Gastrocnemius medialis (tissue), 4 donors: ENCODE data around the gene FAS. TPM values are rescaled to one million over a fixed set of nuclear protein-coding genes. Genes with fewer than 3 reads are reported as not detected.
"Not testable (repeated sequence)": the region's sequence is repeated elsewhere in the genome, so short reads cannot be mapped to it uniquely, and the experiment has no call there.

Experiments
- ATAC-seq, 2 donors: fragments of 150-250 bp; one replicate each; pipeline ENCODE4 v1.9.1; 2016
- DNase-seq, 2 donors: peaks; one replicate each; pipeline ENCODE4 v3.0.0-alpha.2; 2019
- H3K27ac ChIP-seq, 4 donors: fragments of 200-600 bp; sonication (generic); 1 replicate in 1 of 4; 2 replicates in 3 of 4; pipeline ENCODE4 v1.5.1; 2016 to 2018; ENCODE audit warnings: mild to moderate bottlenecking in 2 of 4, moderate library complexity in 1 of 4
- H3K27me3 ChIP-seq, 3 donors: fragments of 200-600 bp; sonication (generic) in 2 of 3; 1 replicate in 1 of 3; 2 replicates in 2 of 3; pipeline versions ENCODE4 v1.5.1 to v1.6.0; 2016 to 2019; ENCODE audit warnings: mild to moderate bottlenecking in 1 of 3, moderate library complexity in 1 of 3
- H3K36me3 ChIP-seq, 2 donors: fragments of 200-600 bp; sonication (generic) in 1 of 2; one replicate each; pipeline ENCODE4 v1.5.1; 2017 to 2018
- H3K4me1 ChIP-seq, 2 donors: fragments of 200-600 bp; sonication (generic) in 1 of 2; one replicate each; pipeline ENCODE4 v1.5.1; 2016 to 2017; ENCODE audit warnings: mild to moderate bottlenecking in 2 of 2
- H3K4me3 ChIP-seq, 4 donors: fragments of 200-600 bp; sonication (generic) in 3 of 4; 1 replicate in 1 of 4; 2 replicates in 3 of 4; pipeline ENCODE4 v1.5.1; 2016 to 2019; ENCODE audit warnings: mild to moderate bottlenecking in 2 of 4
- H3K9me3 ChIP-seq, 3 donors: fragments of 200-600 bp; sonication (generic) in 2 of 3; 1 replicate in 1 of 3; 2 replicates in 2 of 3; pipeline ENCODE4 v1.5.1; 2016 to 2019
- CTCF ChIP-seq, 5 experiments: fragments of 450-650 bp in 3 of 5; fragments of 200-600 bp in 2 of 5; sonication (generic) in 2 of 5; IDR thresholded peaks in 4 of 5; conservative IDR thresholded peaks in 1 of 5; 1 replicate in 4 of 5; 2 replicates in 1 of 5; pipeline ENCODE4 v1.5.1; 2016 to 2019; ENCODE audit warnings: antibody characterized with exemption in 5 of 5, mild to moderate bottlenecking in 3 of 5, moderate library complexity in 3 of 5
- POLR2A ChIP-seq, 2 donors: fragments of 450-650 bp; IDR thresholded peaks; one replicate each; pipeline ENCODE4 v1.6.1; 2017; ENCODE audit warnings: antibody characterized with exemption in 2 of 2, mild to moderate bottlenecking in 2 of 2, moderate library complexity in 2 of 2
- in situ Hi-C, 4 donors: fragments of 200-750 bp; cut with MboI; loops; one replicate each; pipeline versions ENCODE4 v1.15.0 to v1.8.0; 2017; ENCODE audit warnings: low sequenced_read_pairs in 4 of 4
- intact Hi-C: fragments of 100-400 bp; cut with DNase I; formaldehyde crosslinking; loops from one replicate; pipeline ENCODE4 v1.15.1; 2023; ENCODE audit warnings: low total_unique reads
- total RNA-seq, 4 donors: library from RNA; depleted of rRNA; stranded (reverse); fragments of >200 nt; gene quantifications; one replicate each; pipeline versions ENCODE4 v1.1.0 to v1.2.3, GENCODE V29; 2016

FAS gene
- total RNA-seq, 4 donors from 2014 or later, result 2.7 to 5.9 (median 4.9) TPM

GRCh38 chr10:89003344-89003743 lies 12.7 kb downstream of the FAS start:
- no peak for TF ChIP-seq CTCF (IDR thresholded peaks at IDR 0.05 in 4 of 5, conservative IDR thresholded peaks at IDR 0.05 in 1 of 5)
- ATAC-seq, result no peak

GRCh38 chr10:89007129-89007893 lies 16.7 kb downstream of the FAS start:
- TF ChIP-seq POLR2A (IDR thresholded peaks at IDR 0.05) (no peak), CTCF (IDR thresholded peaks at IDR 0.05 in 4 of 5, conservative IDR thresholded peaks at IDR 0.05 in 1 of 5) (no peak)
- in situ Hi-C loops, result loop anchor here in 1 of 4 donors (25.0 kb wide), 1 partner anchor 555 kb away; no protein-coding TSS in a partner anchor
- H3K36me3 ChIP-seq, result peaks cover 0 to 10% of the 10 kb centered on the region in 2 donors

More at GRCh38 chr10:89003344-89003743, 12.7 kb downstream of the FAS start:
- no peaks in the 10 kb centered on the region for H3K9me3 ChIP-seq
- no peaks in the 10 kb centered on the region for H3K36me3 ChIP-seq
- no peak overlapping the region for H3K27ac ChIP-seq
- intact Hi-C loops, result no loop called here
- no peak for DNase-seq
- H3K4me3 ChIP-seq, result no peak overlapping the region
- no peaks in the 10 kb centered on the region for H3K4me1 ChIP-seq
- peaks cover 0 to 5% (median 4%) of the 10 kb centered on the region in 3 donors for H3K27me3 ChIP-seq
- in situ Hi-C loops, result loop anchor here in 1 of 4 donors (25.0 kb wide), 1 partner anchor 559 kb away; no protein-coding TSS in a partner anchor

DNA sequence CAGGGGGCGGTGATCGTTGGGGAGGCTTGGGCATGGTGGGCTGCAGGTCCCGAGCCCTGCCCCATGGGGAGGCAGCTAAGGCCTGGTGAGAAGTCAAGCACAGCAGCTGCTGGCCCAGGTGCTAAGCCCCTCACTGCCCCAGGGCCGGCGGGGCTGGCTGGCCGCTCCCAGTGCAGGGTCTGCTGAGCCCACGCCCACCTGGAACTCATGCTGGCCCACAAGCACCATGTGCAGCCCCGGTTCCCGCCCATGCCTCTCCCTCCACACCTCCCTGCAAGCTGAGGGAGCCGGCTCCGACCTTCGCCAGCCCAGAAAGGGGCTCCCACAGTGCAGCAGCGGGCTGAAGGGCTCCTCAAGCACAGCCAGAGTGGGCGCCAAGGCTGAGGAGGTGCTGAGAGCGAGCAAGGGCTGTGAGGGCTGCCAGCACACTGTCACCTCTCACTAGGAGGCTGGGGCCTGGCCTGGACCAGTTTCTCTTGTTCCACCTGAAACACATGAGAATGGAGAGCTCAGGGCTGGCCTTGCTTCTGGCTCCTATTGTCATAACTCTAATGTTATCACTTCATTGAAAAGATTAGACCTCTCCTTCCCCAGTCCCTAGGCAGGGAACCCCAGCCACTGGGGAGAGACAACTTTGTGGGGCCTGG lies 28.2 kb downstream of the FAS start:
- intact Hi-C loops, H3K27me3 ChIP-seq, ATAC-seq, H3K4me3 ChIP-seq, H3K9me3 ChIP-seq, H3K4me1 ChIP-seq, H3K27ac ChIP-seq, DNase-seq: not testable (repeated sequence)
- in situ Hi-C loops, result loop anchor here in 1 of 4 donors (25.0 kb wide), 1 partner anchor 543 kb away; no protein-coding TSS in a partner anchor
- peaks cover 0 to 11% of the 10 kb centered on the region in 2 donors for H3K36me3 ChIP-seq

More at GRCh38 chr10:89007129-89007893, 16.7 kb downstream of the FAS start:
- intact Hi-C loops, result no loop called here
- Histone ChIP-seq H3K4me1 (no peaks in the 10 kb centered on the region), H3K27me3 (no peaks in the 10 kb centered on the region), H3K27ac (no peak overlapping the region), H3K9me3 (no peaks in the 10 kb centered on the region), H3K4me3 (no peak overlapping the region)
- DNase-seq (no peak), ATAC-seq (no peak)

GRCh38 chr10:89019569-89020327 lies 29.1 kb downstream of the FAS start:
- H3K9me3 ChIP-seq, result no peaks in the 10 kb centered on the region
- ATAC-seq (no peak), DNase-seq (no peak)
- no peak overlapping the region for H3K4me3 ChIP-seq
- peaks cover 0 to 10% of the 10 kb centered on the region in 2 donors for H3K36me3 ChIP-seq
- in situ Hi-C loops, result loop anchor here in 1 of 4 donors (25.0 kb wide), 1 partner anchor 543 kb away; no protein-coding TSS in a partner anchor
- no peaks in the 10 kb centered on the region for H3K27me3 ChIP-seq
- intact Hi-C loops, result no loop called here
- no peak overlapping the region for H3K27ac ChIP-seq
- TF ChIP-seq CTCF (IDR thresholded peaks at IDR 0.05 in 4 of 5, conservative IDR thresholded peaks at IDR 0.05 in 1 of 5) (no peak), POLR2A (IDR thresholded peaks at IDR 0.05) (no peak)
- H3K4me1 ChIP-seq, result no peaks in the 10 kb centered on the region

DNA sequence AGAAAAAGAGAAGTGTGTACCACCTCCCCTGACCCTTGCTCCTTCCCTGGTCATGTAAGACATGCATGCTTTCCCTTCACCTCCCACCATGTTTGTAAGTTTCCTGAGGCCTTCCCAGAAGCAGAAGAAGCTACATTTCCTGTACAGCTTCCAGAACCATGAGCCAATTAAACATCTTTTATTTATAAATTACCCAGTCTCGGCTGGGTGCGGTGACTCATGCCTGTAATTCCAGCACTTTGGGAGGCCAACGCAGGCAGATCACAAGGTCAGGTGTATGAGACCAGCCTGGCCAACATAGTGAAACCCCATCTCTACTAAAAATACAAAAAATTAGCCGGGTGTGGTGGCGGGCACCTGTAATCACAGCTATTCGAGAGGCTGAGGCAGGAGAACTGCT lies 30.9 kb downstream of the FAS start:
- DNase-seq, H3K36me3 ChIP-seq, H3K27me3 ChIP-seq, H3K27ac ChIP-seq, ATAC-seq, H3K4me3 ChIP-seq, H3K4me1 ChIP-seq, H3K9me3 ChIP-seq, intact Hi-C loops: not testable (repeated sequence)
- in situ Hi-C loops, result loop anchor here in 1 of 4 donors (25.0 kb wide), 1 partner anchor 541 kb away; no protein-coding TSS in a partner anchor
